Suppressor macrophage (primary cell): Measurements from ENCODE around the gene KRT7.
A peak's percentile ranks its signal among the peaks of the same experiment; 100 is the strongest.
"Not testable (repeated sequence)": the region's sequence is repeated elsewhere in the genome, so short reads cannot be mapped to it uniquely, and the experiment has no call there.

ENCODE experiments used
- DNase-seq, 4 experiments: peaks; one replicate each; pipeline ENCODE4 v3.0.0-alpha.2; 2020 to 2022

Gene KRT7

DNA sequence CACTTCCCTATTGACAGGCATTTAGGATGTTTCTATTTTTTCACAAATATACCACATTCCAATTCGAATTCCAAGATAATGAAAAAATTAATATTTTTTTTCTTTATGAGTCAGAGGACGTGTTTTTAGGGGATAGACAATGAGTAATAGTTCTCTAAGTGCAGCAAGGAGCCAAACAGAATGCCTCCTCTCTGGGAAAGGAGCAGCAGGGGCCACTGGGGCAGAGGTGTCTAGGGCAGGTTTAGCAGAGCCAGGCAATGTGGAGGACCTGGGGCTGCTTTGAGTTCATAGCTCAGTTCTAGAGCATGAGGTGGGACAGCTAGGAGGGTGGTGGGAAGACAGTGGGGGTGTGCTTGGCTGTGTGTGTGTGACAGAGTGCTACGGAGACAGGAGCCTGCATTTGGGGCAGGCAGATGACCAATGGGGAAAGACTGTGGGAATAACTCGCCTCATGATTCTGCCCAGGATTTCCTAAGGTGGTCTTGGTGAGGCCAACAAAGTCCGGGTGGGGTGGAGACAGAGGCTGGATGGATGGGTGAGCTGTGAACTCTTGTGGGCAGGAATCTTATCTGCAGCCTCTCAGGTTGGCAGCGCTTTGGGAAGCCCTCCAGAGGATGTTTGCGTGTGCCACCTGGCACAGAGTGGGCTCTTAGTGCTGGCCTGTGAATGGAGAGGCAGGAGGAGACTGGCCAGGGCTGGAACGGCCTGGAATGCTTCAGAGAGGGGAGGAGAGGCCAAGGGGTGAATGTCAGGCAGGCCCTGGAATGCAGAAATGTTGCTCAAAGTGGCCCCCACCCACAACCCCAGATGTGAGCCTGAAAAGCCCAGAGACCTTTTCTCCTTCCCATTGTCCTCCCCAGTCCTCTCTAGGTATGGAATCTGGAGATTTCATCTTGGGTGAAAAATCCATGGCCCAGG is 2.4 kb upstream of the KRT7 start:
- no peak for DNase-seq

GRCh38 chr12:52231305-52232202 is 1.5 kb upstream of the KRT7 start:
- DNase-seq: no peak

- no peak for DNase-seq
These were observed 805 bp upstream of the KRT7 start for GRCh38 chr12:52232203-52232673.

DNA sequence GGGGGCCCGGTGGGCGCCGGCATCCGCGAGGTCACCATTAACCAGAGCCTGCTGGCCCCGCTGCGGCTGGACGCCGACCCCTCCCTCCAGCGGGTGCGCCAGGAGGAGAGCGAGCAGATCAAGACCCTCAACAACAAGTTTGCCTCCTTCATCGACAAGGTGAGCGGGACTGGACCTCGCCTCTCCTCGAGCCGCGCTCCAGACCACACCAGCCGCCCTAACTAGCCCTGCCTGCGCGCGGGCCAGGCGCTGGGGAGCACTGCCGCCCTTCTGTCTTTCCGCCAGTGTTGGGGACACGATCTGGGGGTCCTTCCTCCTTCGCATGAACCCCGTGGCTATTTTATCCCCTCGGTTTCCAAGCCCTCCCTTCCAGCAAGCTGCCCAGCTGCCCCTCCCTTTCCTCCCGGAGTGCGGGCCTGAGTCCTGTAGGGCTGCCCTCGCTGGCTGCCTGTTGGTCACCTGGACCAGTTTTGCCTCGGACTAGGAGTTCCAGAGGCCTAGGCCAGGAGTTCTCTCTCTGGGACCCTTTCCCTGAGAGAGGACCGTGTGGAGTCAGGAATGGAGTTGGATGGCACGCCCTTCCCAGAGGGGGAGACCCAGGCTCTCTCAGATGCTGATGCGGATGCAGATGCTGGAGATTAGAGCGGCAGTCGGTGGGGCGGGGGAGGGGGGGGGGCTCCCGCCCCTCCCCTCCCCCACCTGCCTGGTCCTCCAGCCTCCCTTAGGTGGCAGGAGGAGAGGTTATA is 592 bp downstream of the KRT7 start:
- DNase-seq: no peak

DNA sequence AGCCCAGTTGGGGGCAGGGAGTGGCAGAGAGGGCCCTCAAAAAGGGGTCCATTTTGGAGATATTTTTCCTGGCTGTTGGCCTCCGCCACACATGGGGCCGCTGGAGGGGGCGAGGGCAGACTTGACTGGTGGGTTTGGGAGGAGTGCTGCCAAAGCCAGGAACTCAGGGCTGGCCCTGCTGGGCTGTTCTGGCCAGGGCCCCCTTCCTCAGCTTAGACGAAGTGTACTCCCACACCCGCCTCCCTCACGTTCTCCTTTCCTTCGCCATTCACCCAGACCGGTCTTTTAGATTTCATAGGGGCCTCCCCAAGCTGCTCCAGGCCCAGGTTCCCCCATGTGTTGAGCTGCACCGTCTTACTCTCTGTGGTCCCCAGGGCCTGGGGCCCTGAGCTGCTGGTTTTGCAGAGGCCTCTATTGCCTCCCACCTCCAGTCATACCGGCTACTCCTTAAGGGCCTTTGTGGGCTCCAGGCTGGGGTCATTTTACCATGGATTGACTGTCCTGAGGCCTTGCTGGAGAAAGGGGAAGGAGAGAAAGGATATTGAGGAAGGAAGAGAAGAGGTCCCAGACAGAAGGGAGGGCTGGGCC is 1.3 kb downstream of the KRT7 start:
- peak; percentile 19 to 46 (median 42) for DNase-seq

- DNase-seq: peak in 2 of 4 experiments; percentile 31 to 34
These were observed 2.1 kb downstream of the KRT7 start for GRCh38 chr12:52235001-52235764.

GRCh38 chr12:52235822-52236361 is 2.8 kb downstream of the KRT7 start:
- DNase-seq: no peak

DNA sequence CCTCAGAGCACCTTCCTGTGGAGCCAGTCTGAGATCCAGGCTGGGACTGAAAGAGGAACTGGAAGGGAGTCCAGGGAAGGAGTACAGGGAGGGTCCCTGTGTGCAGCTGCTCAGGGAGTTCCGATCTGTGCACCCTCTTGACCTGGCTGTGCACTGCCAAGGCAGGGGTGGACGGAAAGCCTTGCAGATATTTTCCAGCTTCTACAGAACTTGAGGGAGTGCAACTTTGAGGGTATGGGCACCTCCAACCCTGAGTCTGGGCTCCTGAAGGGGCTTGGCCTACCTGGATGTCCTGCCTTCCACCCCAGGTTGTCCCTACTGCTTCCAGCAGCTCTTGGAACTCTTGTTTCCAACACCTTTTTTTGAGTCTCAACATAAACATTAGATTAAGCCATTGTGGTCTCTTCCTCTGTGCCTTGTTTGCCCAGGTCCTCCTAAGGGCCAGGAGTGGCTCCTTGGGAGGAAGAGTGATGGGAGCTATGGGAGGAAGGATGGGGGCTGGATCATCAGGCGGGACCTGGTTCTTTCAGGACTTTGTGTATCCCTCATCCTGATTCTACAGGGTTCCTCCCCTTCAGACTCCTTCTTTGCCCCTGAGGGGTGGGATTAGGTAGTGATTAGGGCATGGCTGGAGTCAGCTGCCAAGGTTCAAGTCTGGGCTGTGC is 3.5 kb downstream of the KRT7 start:
- no peak for DNase-seq

- DNase-seq: no peak
These were observed 5.3 kb downstream of the KRT7 start for GRCh38 chr12:52238207-52238840.

GRCh38 chr12:52238916-52239646 is 6.0 kb downstream of the KRT7 start:
- DNase-seq: no peak

DNA sequence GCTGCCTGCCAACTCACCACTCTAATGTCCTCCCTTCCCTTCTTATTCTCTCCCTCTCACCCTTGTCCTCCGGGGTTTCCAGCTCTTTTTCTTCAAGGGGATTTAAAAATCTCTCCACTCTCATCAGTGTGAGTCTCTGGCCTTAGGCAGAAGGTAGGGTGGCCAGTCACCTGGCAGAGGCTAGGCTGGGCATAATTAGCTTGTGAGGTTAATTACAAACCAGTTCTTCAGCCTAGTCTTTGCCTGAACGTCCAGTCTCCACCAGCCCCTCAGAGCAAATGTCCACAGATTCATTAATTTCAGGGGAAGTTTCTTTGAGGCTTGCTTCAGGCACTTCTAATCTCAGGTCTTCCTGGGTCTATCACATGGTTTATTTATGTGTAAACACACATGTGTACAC is 6.7 kb downstream of the KRT7 start:
- no peak for DNase-seq

GRCh38 chr12:52240247-52240646 is 7.2 kb downstream of the KRT7 start:
- not testable (repeated sequence) for DNase-seq

GRCh38 chr12:52241205-52241842 is 8.3 kb downstream of the KRT7 start:
- DNase-seq: no peak

- DNase-seq: no peak
These were observed 9.6 kb downstream of the KRT7 start for GRCh38 chr12:52242442-52243258.

DNA sequence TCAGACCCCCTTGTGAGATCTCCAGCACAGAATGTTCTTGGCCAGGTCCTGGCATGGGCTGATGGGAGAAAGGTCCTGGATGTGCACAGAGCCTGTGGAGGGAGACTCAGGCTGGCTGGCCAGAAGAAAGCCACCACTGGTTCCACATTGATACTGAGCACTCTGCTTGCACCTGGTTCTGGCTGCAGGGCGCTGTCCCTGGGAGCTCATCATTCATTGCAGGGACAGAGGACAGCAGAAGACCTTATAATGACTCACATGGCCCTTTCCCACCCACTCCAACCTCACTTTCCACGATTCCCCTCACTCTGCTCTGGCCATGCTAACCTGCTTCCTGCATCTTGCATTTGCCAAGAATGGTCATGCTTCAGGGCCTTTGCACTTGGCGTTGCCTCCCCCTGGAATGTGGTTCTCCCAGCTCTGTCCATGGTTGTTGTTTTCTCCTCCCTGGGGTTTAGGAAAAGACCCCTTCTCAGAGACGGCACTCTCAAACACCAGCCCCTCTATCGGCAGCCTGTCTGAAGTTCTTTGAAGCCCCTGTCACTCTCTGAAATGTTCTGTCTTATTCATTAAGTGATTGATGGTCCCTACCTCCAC is 10.3 kb downstream of the KRT7 start:
- DNase-seq: no peak

DNA sequence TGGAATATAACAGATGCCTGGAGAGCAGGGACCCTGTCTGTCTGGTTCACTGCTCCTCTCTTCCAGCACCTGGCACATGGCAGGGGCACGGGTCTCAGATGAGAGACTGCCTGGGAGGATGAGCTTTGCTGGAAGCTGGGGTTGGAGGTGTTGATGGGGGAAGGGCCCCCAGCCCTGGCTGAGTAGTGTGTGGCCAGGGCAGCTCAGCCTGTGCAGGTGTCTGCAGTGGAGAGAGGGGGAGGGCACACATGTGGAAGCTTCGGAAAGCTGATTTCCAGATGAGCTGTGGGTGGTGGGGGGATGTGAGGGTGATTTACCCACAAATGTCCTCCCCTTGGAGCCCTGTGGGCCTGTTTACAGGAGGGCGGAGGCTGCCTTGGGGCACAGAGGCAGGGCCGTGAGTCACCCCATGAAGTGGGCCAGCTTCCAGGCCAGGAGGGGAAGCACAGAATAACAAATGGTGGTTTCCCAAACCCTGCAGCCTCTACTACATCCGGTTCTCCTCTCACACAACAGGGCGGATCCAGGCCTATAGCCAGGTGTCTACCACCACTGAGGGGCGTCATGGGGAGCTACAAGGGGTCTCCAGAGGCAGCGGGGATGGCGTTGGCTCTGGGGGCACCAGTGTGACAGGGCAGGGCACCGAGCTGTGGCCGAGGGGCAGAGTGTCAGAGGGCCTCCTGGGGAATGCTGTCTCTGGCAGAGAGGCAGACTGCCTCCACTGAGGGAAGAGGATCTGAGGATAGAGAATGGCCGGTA is 11.0 kb downstream of the KRT7 start:
- peak; percentile 84 to 92 (median 90) for DNase-seq

DNA sequence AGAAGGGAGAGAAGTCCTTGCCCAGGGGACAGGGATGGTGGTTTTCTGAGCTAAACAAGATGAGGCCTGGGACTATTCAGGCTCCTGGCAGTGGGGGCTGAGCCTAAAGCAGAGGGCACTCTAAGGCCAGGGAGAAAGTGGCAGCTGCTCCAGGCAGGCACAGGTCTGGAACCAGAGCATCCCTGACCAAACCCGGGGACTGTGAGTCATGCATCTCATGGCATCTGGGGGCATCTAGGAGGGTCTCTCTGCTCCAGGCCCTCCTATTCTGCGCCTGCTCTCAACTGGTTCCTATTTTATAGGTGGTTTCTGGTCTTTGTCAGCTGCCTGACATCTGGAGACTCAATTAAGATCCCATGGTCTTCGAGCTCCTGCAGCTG is 11.6 kb downstream of the KRT7 start:
- no peak for DNase-seq
